ENCODE results near the gene MIPOL1.
"Not testable (repeated sequence)": the region's sequence is repeated elsewhere in the genome, so short reads cannot be mapped to it uniquely, and the experiment has no call there.

The MIPOL1 gene

DNA sequence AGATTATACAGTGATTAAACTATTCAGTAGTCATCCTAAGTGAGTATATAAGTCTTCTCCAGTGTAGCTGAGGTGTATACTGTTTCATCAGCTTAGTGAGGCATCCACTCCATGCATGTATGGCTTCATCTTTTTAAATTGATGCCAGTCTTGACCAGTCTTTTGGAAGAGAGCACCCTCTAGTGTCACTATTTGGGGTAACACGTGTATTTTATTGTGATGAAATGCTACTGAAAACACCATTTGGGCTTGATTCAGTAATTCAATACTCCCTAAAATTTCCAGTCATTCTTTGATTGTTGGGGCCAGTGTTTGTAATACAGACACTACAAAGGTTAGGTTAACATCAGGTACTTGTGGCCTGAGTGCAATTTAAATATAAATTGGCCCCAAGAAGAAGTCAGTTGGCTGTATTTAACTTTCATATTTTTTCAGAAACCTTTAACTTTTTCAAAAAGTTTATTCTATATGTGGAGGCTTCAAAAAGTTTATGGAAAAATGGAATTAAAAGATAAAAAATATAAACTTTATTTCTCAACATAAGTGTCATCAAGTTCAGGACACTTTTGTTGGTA, 35.3 kb downstream of the MIPOL1 start:
- TF ChIP-seq, protein P1, sequence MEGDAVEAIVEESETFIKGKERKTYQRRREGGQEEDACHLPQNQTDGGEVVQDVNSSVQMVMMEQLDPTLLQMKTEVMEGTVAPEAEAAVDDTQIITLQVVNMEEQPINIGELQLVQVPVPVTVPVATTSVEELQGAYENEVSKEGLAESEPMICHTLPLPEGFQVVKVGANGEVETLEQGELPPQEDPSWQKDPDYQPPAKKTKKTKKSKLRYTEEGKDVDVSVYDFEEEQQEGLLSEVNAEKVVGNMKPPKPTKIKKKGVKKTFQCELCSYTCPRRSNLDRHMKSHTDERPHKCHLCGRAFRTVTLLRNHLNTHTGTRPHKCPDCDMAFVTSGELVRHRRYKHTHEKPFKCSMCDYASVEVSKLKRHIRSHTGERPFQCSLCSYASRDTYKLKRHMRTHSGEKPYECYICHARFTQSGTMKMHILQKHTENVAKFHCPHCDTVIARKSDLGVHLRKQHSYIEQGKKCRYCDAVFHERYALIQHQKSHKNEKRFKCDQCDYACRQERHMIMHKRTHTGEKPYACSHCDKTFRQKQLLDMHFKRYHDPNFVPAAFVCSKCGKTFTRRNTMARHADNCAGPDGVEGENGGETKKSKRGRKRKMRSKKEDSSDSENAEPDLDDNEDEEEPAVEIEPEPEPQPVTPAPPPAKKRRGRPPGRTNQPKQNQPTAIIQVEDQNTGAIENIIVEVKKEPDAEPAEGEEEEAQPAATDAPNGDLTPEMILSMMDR (IDR thresholded peaks at IDR 0.05; ENCODE audit: low read depth, low read length) = peak; percentile 71
- H3K4me3 ChIP-seq (ENCODE audit: low read depth, low read length) = no peak overlapping the region
- peak; percentile 66 for DNase-seq (ENCODE audit: low read depth, low spot score)
- in situ Hi-C loops (cut with HindIII; ENCODE audit: low sequenced_read_pairs) = no loop called here

DNA sequence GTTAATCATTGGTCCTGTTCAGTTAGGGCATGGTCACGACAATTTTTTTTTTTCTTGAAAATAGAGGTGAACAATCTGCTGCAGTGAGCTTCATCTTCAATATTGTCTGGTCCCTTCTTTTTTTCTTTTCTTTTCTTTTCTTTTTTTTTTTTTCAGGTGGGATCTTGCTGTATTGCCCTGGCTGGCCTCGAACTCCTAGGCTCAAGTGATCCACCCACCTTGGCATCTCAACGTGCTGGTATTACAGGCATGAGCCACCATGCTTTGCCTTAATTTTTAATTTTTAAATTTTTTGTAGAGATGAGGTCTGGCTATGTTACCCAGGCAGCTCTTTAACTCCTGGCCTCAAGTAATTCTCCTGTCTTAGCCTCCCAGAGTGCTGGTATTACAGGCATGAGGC, 36.5 kb downstream of the MIPOL1 start:
- in situ Hi-C loops (cut with HindIII; ENCODE audit: low sequenced_read_pairs) = no loop called here
- TF ChIP-seq, protein P1 (IDR thresholded peaks at IDR 0.05; ENCODE audit: low read depth, low read length) = no peak
- no peak overlapping the region for H3K4me3 ChIP-seq (ENCODE audit: low read depth, low read length)
- DNase-seq (ENCODE audit: low read depth, low spot score) = no peak

DNA sequence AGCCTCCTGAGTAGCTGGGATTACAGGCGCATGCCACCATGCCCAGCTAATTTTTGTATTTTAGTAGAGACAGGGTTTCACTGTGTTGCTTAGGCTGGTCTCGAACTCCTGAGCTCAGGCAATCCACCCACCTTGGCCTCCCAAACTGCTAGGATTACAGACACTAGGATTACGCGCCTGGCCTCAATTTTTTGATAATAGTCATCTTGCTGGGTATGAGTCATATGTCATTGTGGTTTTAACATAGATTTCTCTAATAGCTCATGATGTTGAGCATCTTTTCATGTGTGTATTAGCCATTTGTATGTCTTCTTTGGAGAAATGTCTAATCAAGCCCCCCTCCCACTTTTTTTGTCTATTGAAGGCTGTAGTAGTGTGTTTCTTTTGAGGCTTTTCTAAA, 38.3 kb downstream of the MIPOL1 start:
- DNase-seq (ENCODE audit: low read depth, low spot score); H3K4me3 ChIP-seq (ENCODE audit: low read depth, low read length); in situ Hi-C loops (cut with HindIII; ENCODE audit: low sequenced_read_pairs): not testable (repeated sequence)

DNA sequence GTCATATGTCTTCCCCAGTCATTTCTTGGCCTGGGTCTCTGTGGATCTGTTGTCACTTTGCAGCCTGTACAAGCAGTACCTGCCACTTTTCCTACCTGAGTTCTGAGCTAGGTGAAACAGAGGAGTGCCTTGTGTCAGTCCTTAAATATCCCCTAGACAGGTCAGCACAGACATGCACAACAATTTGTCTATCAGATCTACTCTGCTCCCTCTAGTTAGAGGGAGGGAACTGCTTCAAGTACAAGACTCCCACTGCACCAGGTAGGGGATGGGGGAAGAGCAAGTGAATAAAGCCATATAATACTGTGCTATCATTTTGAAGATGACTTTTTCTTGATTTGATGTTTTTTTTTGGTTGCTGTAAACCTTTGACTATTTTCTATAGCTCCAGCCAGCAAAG, 39.4 kb downstream of the MIPOL1 start:
- no peak overlapping the region for H3K4me3 ChIP-seq (ENCODE audit: low read depth, low read length)
- in situ Hi-C loops (cut with HindIII; ENCODE audit: low sequenced_read_pairs) = no loop called here
- TF ChIP-seq, protein P1 (IDR thresholded peaks at IDR 0.05; ENCODE audit: low read depth, low read length) = no peak
- no peak for DNase-seq (ENCODE audit: low read depth, low spot score)

DNA sequence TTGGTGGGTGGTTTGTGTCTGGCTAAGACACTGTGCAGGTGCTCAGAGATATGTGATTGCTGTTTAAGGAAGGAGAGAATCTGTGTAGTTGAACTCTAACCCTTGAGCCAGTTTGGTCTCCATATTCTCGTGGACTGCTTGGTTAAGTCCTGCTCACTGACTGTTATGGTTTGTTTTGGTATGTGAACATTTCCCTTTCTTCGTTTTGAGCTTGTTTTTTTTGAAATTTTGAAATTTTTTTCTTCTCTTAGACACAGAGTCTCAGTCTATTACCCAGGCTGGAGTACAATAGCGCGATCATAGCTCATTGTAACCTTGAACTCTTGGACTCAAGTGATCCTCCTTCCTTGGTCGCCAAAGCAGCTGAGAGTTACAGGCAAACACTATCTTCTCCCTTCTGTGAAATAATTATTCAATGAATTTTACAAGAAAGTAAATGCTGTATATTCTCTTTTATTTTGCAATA, 40.0 kb downstream of the MIPOL1 start:
- no peak for DNase-seq (ENCODE audit: low read depth, low spot score)
- H3K4me3 ChIP-seq (ENCODE audit: low read depth, low read length) = no peak overlapping the region
- in situ Hi-C loops (cut with HindIII; ENCODE audit: low sequenced_read_pairs) = no loop called here
- TF ChIP-seq, protein P1 (IDR thresholded peaks at IDR 0.05; ENCODE audit: low read depth, low read length) = no peak

DNA sequence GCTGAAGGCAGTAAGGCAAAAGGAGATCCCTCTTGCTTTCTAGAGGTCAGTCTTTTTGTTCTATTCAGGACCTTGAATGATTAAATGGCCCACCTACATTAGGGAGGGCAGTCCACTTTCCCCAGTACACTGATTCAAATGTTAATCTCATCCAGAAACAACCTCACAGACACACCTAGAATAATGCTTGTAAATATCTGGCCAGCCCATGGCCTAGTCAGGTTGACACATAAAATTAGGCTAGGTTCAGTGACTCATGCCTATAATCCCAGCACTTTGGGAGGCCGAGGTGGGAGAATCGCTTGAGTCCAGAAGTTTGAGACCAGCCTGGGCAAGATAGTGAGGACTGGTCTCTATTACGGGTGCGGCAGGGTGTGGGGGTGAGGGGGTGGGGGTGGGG, 43.5 kb downstream of the MIPOL1 start:
- no peak overlapping the region for H3K4me3 ChIP-seq (ENCODE audit: low read depth, low read length)
- no peak for DNase-seq (ENCODE audit: low read depth, low spot score)
- TF ChIP-seq, protein P1 (IDR thresholded peaks at IDR 0.05; ENCODE audit: low read depth, low read length) = no peak
- in situ Hi-C loops (cut with HindIII; ENCODE audit: low sequenced_read_pairs) = no loop called here

DNA sequence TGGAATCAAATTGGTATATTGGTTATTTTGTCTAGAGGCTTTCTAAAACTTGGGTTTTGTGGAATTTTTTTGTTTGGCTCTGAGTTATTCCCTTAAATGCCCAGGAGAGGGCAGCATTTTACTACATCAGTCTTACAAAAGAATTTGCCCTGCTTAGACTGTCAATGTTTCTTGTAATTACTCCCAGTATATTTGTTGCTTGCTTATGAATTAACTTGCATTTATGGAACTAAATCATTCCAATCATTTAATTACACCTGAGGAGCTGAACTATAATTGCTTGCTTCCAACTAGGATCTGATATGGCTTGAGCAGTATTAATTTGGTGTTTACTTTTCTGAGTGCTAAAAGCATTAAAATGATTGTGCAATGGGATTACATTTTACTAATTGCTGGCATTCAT, 48.7 kb downstream of the MIPOL1 start:
- TF ChIP-seq, protein P1 (IDR thresholded peaks at IDR 0.05; ENCODE audit: low read depth, low read length) = peak; percentile 62
- in situ Hi-C loops (cut with HindIII; ENCODE audit: low sequenced_read_pairs) = no loop called here
- H3K4me3 ChIP-seq (ENCODE audit: low read depth, low read length) = no peak overlapping the region
- DNase-seq (ENCODE audit: low read depth, low spot score) = peak; percentile 60
